AG04449 (cell line): ENCODE measurements around the gene NCOA4.

Source experiments
- CTCF ChIA-PET: fragments of 350-600 bp; formaldehyde crosslinking; extraction: SDS; loops from one replicate; lab custom pipeline; 2021; ENCODE audit warnings: antibody characterized with exemption; lab: Yijun Ruan, JAX
- POLR2A ChIA-PET: fragments of 400-600, 350-600 bp; formaldehyde crosslinking; extraction: SDS; loops from one replicate; lab custom pipeline; 2020; ENCODE audit warnings: antibody characterized with exemption, inconsistent platforms; lab: Yijun Ruan, JAX
- DNase-seq: peaks from one replicate; pipeline ENCODE4 v3.0.0-alpha.2; 2010; ENCODE audit warnings: low read depth, low spot score
- H3K4me3 ChIP-seq: 2 replicates; pipeline ENCODE4 v1.5.1; 2011; ENCODE audit warnings: low read depth, mild to moderate bottlenecking, control low read depth, low read length
- TF ChIP-seq, protein P1 (sequence below): IDR thresholded peaks from one replicate; pipeline ENCODE4 v1.5.1; 2011; ENCODE audit warnings: mild to moderate bottlenecking, moderate library complexity, low read length, control low read depth, inconsistent platforms; ENCODE audit not compliant: insufficient read depth; ENCODE audit errors: missing control alignments

The NCOA4 gene

DNA sequence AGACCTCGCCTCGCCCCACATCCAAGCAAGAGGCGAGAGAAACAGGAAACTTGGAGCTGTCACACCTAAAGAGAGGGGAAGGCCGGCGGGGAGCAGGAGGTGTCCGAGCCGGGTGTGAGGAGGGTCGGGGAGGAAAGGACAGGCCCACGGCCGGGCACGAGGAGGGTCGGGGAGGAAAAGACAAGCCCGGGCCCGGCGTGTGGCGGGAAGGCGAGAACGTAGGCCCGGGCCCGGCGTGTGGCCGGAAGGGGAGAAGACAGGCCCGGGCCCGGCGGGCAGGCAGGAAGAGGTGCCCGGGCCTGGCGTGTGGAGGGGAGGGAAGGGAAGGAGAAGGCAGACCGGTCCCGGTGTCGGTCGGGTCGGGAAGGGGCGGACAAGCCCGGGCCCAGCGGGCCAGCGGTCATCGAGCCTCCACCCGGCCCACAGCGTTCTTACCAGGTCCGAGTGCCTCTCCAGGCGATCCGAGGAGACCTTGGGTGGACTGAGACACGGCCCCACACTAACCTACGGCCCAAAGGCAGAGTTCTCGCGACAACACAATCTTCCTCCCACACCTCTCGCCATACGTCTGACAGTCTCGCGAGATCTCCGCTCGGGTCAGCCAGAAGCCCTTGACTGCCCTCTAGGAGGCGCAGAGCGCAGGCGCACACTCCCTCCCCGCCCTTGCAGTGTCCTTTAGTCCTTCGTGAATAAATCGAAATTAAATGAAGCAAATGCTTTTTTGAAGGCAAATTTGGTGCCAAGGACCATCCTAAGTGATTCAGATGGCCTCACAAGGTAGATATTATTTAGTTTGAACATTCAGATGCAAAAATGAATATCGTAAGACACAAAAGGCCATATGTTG lies at the start of gene NCOA4:
NCOA4 (minus strand) TSS at position 533 of the 847 bp plus-strand sequence. CDS start 13,943 bp downstream, outside the sequence.
- ChIA-PET POLR2A (interaction anchor here (1.4 kb wide), 1 partner anchor 9 kb away, joined by 4 read pairs; no protein-coding TSS in a partner anchor), CTCF (interaction anchor here (1.2 to 6.2 kb wide), 4 partner anchors 10 to 797 kb away, joined by 3 to 57 read pairs (median 20); no protein-coding TSS in a partner anchor)
- peak within 1 kb of the TSS; percentile 94 for H3K4me3 ChIP-seq
- TF ChIP-seq, protein P1, sequence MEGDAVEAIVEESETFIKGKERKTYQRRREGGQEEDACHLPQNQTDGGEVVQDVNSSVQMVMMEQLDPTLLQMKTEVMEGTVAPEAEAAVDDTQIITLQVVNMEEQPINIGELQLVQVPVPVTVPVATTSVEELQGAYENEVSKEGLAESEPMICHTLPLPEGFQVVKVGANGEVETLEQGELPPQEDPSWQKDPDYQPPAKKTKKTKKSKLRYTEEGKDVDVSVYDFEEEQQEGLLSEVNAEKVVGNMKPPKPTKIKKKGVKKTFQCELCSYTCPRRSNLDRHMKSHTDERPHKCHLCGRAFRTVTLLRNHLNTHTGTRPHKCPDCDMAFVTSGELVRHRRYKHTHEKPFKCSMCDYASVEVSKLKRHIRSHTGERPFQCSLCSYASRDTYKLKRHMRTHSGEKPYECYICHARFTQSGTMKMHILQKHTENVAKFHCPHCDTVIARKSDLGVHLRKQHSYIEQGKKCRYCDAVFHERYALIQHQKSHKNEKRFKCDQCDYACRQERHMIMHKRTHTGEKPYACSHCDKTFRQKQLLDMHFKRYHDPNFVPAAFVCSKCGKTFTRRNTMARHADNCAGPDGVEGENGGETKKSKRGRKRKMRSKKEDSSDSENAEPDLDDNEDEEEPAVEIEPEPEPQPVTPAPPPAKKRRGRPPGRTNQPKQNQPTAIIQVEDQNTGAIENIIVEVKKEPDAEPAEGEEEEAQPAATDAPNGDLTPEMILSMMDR: peak; percentile 84
- peak; percentile 86 for DNase-seq

DNA sequence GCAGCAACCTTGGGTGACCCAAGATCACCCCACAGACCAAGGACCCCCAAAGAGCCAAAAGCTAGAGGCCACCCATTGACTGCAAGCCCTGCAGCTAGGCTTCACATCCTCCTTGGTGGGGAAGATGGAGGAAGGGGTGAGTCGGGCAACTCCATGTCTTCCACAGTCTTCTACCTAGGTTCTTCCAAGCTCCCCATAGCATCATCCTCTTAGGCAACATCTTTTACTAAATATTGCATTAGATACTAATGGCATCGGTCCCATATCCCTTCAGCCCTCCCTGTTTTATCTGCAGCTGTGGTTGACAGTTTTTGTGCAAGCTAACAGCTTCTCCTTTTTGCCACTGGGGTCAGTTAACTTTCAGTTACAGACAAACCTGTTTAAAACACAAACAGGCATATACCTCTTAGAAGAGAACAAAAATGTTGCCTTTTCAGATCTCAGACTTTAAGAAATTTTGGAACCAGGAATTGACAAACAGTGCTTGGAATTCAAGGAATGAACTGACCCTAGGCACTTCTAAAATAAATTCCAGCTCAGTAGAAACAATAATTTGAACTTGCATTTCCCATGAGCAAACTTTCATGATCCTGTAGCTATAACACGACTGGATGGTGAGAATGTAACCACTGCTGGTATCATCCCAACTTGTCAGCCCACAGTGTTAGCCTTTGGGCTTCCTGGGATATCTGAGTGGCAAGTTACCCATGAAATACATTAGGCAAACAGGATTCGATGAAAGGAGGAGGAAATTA lies 49.6 kb upstream of the NCOA4 start:
- DNase-seq: no peak
- ChIA-PET POLR2A (no interaction called here), CTCF (no interaction called here)
- no peak overlapping the region for H3K4me3 ChIP-seq
- TF ChIP-seq, protein P1: no peak

DNA sequence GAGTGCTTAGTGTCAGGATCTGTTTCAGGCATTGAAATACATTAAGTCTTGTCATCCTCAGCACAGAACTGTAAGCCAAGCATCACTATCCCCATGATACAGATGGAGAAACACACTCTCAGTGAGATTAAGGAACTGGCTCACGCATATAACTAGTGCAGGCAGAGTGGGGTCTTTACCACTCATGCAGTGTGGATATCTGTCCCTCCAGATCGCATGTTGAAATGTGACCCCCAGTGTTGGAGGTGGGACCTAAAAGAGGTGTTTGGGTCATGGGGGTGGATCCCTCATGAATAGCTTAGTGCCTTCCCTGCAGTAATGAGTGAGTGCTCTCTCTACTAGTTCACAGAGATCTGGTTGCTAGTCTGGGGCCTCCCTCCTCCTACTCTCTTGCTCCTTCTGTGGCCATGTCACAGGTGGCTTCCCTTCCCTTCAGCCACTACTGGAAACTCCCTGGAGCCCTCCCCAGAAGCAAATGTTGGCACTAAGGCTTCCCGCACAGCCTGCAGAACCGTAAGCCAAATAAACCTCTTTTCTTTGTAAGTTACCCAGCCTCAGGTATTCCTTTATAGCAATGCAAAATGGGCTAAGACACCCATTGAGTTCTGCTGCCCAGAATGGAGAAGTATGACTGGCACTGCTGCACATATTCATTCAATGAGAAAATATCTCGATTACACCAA lies 47.4 kb upstream of the NCOA4 start:
- H3K4me3 ChIP-seq: no peak overlapping the region
- DNase-seq: no peak
- TF ChIP-seq, protein P1: no peak
- CTCF ChIA-PET: no interaction called here
- POLR2A ChIA-PET: no interaction called here

DNA sequence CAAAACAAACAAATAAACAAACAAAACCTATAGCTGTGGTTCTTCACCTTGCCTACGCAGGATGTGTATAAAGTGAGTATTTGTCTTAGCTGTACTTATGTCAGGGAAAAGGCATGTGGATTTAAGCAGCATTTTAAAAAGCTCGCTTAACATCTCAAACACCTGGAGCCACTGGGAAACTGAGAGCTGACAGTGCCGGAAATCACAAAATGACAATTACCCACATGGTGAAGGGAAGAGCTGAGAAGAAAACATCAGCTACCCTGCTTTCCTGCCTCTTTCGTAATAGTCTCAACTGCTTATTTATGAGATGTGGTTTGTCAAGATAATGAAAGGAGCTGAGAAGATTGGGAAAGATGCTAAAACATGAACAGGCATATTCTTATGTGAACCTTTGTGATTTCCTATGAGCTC lies 46.7 kb upstream of the NCOA4 start:
- no peak overlapping the region for H3K4me3 ChIP-seq
- no peak for DNase-seq
- TF ChIP-seq, protein P1: no peak
- ChIA-PET CTCF (no interaction called here), POLR2A (interaction anchor here (0.6 kb wide), 1 partner anchor 1101 kb away, joined by 4 read pairs; no protein-coding TSS in a partner anchor)

DNA sequence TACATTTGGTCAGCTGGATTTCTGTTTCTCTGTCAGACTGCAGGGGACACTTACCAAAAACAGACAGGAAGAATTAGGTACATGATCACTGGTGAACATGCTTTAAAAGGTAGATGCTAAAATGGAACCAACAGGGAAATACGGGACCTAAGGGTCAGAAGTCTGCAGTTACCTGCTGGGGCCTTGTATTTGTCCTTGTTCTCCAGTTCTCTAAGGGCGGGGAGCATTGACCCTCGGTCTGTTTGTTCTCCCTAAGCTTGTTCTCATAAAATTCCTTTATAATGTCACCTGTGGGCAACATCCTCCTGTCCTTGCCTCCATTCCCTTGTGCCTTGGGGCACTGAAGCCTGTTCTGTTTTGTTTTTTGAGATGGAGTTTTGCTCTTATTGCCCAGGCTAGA lies 45.4 kb upstream of the NCOA4 start:
- ChIA-PET CTCF (no interaction called here), POLR2A (no interaction called here)
- no peak overlapping the region for H3K4me3 ChIP-seq
- no peak for DNase-seq
- TF ChIP-seq, protein P1: no peak
